ENCODE results near the gene PATJ.
"Not testable (repeated sequence)": the region's sequence is repeated elsewhere in the genome, so short reads cannot be mapped to it uniquely, and the experiment has no call there.

PATJ gene

GRCh38 chr1:62109124-62109523 lies 366.8 kb downstream of the PATJ start:
- DNase-seq: no peak

DNA sequence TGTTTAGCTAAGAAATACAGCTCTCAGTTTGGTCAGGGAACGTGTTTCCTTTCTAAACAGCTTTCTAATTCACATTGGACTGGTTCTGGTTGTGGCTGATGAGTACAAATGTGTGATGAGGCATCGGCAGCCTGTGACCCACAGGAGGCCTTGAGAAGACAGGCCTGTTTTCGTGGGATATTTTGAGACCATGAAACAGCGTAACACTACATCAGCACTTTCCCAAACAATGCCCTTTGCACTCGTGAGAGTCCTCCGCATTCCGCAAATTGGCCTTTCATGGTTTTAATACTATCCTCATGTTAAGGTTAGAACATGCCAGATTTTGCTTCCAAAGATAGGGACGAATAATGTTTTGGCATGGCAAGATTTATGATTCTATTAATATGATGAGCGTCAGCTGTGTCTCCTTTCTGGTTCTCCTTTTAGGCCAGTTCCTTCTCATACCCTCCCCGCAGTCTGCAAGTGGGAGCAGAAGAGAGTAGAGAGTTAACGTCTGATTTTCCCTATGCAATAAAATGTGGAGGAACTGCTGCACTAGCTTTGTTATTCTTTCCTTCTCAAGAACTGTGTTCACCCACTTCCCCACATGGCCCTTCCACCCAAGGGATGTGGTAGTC lies 368.0 kb downstream of the PATJ start:
- DNase-seq: no peak

DNA sequence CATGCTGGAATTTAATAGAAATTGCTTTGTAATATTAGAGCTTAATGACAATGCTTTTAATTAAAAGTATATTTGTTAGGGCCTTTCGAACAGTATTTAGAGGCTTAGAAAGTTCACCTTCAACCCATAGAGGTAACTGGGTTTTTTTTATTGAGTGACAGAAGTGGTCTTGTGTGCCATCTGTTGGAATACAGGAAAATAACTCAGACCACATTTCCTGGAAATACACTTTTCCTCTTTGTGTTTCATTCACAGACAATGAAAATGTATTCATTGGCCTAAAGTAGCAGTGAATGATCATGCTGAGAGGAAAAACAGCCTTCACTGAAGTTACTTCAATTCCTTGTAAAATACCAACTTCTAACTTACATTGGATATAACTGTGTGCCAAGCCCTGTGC lies 368.8 kb downstream of the PATJ start:
- DNase-seq: no peak

DNA sequence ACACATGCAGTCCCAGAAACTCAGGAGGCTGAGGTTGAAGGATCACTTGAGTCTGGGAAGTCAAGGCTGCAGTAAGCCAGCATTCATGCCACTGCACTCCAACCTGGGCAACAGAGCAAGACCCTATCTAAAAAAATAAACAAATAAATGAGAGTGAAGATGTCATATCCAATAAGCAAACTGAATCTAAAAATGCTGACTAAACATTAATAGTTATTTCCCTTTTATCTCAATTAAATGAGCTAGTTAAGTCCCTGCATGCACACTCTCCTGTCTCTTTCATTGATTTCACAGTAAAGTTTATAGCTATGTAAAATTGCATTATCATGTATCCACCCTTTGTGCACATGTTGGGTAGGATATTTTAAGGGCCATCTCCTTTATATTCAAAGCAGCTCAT lies 371.2 kb downstream of the PATJ start:
- no peak for DNase-seq

DNA sequence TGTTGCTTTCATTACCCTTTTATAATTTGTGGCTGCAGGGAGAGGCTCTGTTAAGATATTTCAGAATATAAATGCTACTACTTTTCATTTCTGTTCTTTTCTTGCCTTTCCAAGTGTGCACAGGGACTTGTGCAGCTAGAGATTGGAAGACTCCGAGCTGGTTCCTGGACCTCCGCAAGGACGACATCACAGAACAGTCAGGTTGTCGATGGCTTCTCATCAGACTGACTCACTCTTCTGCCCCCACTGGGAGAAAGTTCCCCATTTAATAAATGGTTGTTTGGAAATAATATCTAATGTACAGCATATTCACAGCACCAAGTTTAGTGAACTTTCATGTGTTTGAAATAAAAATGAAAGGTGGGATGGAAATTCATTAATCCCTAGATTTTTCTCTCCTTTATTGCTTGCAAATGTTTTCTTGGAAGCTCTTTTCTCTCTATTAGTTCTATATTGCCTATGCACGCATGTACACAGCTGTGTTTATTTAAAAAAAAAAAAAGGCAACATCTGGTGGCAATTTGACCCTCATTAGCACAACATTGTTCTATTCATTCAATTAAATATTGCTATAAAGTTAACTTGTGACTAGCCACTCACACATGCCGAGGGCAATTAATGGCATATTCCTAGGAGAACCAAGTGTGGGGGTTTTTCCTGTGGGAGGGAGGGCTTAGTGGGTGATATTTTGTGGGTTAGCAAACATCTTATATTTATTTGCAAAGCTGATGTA lies 374.9 kb downstream of the PATJ start:
- DNase-seq: no peak

DNA sequence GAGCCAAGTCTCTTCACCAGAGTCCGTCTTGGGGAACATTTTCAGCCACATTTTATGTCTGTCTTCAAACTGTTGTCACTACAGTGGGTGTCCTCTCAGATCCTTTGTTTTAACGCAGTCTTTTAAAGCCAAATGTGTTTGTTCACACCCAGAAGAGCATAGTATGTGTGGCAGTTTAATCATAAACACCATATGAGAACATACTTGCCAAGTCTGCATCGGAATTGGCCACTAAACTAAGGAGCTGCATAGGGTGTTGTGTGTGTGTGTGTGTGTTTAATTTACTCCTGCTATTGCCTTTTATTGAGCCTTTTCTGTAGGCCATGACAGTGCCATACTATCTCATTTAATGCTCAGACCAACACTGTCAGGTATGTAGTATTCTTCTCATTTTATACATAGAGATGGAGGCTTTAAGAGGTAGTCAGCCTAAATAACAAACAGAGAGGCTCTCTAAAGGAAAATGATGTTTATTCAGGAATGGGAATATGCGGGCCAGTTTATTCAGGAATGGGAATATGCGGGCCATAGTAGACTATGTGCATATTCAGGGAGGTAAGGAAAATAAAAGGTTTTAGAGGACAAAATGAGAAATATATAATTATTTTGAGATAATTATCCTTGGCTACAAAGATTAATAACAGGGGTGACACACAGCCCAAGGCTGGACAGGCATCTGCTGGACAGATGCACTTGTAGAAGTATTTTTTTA lies 384.5 kb downstream of the PATJ start:
- DNase-seq: no peak

DNA sequence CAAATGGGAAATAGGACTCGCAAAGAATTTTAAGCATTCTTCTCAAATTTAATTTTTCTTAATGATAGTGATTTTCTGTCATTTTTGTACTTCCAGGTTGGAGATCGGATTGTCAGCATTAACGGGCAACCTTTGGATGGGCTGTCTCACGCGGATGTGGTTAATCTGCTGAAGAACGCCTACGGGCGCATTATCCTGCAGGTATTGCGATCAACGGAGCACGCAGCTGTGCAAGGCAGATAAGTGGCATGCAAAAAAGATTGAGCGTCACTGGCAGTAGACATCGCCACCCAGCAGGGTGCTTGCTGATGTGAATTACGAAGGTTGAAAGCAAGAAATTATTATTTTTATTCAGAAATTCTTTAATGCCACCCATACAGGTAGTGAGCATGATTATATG lies 386.5 kb downstream of the PATJ start:
- no peak for DNase-seq

DNA sequence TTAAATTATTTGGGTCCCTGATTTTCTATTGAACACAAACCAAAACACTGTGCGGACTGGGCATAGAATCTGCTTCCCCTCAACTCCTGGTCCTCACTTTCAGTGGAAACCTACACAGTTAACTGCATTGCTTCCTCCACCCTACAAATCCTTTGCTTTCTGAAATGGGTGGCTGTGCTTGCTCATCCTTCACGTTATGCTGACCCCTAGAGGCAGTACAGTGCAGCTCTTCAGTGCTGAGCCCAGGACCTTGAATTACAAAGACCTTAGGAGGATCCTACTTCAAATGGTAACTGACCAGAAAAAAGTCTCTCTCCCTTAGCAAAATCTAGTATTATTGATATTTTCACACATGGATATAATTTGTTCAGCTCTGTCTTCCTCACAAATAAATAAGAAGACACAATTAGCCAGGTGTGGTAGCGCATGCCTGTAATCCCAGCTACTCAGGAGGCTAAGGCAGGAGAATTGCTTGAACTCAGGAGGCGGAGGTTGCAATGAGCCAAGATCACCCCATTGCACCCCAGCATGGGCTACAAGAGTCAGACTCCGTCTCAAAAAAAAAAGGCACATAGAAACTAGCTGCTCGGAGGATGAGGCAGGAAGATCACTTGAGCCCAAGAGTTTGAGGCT lies 388.9 kb downstream of the PATJ start:
- DNase-seq: peak; percentile 64

DNA sequence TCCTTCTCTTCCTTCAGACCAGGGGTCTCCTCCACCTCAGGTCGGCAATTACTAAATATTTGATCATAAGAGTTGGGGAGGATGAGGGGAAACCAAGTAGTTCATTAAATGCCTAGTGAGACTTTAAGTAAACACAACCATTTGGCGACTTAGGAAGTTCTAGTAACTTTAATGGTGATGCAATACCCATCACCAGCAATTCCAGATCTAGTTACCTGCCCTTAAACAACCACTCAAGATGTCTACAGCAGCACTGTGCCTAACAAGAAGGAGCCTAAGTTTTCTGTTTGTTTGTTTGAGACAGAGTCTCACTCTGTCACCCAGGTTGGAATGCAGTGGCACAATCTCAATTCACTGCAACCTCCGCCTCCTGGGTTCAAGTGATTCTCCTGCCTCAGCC lies 395.7 kb downstream of the PATJ start:
- no peak for DNase-seq

- DNase-seq: no peak
Measured at GRCh38 chr1:62139410-62139809, 397.1 kb downstream of the PATJ start.

GRCh38 chr1:62140666-62141065 lies 398.4 kb downstream of the PATJ start:
- DNase-seq: no peak

GRCh38 chr1:62142496-62142895 lies 400.2 kb downstream of the PATJ start:
- DNase-seq: no peak

GRCh38 chr1:62144238-62144831 lies 402.1 kb downstream of the PATJ start:
- peak; percentile 37 for DNase-seq

DNA sequence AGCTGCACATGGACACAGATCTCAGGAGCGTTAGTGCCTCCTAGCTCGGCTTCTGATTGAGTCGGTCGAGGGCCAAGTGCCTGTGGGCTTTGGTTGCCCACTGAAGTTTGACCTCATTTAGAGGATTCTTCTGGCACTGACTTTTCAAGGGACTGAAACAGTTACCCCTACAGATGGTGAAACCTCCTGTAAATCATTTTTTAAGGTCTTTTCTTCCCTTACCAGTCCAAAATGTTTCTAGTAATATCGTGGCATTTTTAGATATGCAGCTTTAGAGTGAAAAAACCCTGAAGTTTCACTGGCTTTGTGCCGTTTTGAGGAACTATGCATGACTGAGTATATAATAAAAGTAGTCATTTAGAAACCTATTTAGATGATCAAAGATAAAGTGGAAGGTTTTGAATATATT lies 417.7 kb downstream of the PATJ start:
- DNase-seq: no peak

DNA sequence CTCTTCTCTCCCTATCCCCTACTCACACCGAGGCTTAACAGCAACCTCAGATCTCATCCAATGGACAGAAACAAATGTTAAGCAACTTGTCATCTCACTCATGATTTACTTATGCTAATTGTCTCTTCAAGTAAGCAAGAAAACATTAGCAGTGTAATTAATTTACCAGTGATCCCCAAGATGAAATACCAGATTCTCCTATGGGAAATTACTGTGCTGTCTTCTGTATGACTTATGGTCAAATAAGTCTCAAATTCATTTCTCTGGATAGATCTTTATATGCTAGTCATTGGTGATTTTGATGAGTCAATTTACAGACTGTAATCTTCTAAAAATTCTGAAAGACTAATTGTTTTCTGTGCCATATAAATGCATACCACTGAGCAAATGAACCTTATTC lies 419.4 kb downstream of the PATJ start:
- no peak for DNase-seq

DNA sequence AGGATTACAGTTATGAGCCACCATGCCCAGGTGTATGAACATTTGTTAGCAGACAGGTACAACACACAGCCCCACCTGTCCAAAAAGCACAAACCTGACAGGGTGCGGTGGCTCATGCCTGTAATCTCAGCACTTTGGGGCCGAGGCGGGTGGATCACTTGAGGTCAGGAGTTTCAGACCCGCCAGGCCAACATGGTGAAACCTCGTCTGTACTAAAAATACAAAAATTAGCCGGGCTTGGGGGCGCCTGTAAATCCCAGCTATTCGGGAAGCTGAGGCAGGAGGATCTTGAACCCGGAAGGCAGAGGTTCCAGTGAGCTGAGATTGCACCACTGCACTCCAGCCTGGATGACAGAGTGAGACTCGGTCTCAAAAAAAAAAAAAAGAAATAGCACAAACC lies 428.1 kb downstream of the PATJ start:
- DNase-seq: not testable (repeated sequence)

- DNase-seq: peak; percentile 50
Measured at GRCh38 chr1:62175568-62176179, 433.4 kb downstream of the PATJ start.

DNA sequence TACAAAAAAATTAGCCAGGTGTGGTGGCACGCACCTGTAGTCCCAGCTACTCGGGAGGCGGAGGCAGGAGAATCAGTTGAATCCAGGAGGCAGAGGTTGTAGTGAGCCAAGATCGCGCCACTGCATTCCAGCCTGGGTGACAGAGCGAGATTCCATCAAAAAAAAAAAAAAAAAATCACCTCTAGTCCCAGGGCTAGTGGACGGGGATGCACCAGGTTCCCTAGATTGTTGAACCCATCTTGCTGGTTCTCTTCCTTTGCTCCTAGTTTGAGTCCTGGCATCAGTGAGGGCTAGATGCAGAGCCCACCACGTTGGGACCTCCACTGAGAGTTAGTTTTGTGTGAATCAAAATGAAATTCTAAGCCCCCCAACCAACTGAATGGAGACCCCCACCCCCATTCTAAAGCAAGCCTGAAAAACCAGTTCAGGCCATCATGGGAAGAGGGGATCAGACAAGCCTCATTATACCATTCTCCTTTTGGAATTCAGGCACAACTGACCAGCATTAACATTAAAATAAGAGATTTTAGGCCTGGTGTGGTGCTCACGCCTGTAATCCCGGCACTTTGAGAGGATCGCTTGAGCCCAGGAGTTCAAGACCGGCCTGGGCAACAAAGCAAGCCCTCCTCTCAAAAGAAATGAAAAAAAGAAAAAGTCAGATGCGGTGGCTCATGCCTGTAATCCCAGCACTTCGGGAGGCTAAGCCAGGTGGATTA lies 434.5 kb downstream of the PATJ start:
- DNase-seq: no peak

GRCh38 chr1:62177621-62178020 lies 435.3 kb downstream of the PATJ start:
- no peak for DNase-seq

DNA sequence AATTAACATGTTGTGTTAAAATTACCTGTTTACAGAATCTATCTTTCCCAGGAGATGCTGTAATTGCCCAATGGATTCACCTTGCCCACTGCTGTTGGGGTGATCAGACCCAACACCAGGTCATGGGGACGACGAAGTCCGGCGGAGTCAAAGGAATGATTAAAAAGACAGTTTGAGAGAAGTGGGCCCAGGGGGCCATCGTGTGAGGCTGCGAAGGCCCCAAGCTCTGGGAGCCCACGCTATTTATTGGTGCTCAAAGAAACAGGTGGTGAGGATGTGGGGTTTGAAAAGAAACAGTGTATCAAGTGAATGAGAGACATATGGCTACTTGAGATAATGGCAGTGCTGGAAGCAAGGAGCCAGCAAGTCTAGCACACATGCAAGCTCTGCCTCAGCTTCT lies 436.1 kb downstream of the PATJ start:
- no peak for DNase-seq

GRCh38 chr1:62180054-62180453 lies 437.8 kb downstream of the PATJ start:
- not testable (repeated sequence) for DNase-seq

- peak; percentile 61 for DNase-seq
Measured at GRCh38 chr1:62180639-62181038, 438.4 kb downstream of the PATJ start.

Measured in NCI-H2029 (cell line).